ENCODE measurements around the gene NRG3.

DNA sequence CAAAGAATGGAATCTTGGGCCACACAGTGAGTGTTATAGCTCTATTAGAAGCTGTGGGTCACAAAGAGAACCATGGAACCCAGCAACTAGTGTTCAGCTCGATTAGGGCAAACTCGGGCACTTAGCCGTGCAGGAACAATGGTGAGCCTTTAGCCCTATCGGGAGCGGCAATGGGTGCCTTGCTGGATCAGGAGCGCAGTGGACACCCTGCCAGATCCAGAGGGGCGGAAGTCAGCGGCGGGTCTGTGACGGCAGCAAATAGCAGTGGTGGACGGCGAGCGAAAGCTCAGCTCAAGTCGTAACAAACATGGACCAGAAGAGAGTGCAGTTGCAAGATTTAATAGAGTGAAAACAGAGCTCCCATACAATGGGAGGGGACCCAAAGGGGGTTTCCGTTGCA, 43.9 kb upstream of the NRG3 start:
- TF ChIP-seq, protein P1, sequence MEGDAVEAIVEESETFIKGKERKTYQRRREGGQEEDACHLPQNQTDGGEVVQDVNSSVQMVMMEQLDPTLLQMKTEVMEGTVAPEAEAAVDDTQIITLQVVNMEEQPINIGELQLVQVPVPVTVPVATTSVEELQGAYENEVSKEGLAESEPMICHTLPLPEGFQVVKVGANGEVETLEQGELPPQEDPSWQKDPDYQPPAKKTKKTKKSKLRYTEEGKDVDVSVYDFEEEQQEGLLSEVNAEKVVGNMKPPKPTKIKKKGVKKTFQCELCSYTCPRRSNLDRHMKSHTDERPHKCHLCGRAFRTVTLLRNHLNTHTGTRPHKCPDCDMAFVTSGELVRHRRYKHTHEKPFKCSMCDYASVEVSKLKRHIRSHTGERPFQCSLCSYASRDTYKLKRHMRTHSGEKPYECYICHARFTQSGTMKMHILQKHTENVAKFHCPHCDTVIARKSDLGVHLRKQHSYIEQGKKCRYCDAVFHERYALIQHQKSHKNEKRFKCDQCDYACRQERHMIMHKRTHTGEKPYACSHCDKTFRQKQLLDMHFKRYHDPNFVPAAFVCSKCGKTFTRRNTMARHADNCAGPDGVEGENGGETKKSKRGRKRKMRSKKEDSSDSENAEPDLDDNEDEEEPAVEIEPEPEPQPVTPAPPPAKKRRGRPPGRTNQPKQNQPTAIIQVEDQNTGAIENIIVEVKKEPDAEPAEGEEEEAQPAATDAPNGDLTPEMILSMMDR (IDR thresholded peaks at IDR 0.05; ENCODE audit: low read depth, low read length, poor library complexity, severe bottlenecking) = no peak
- no peak for TF ChIP-seq EZH2phosphoT487 (IDR thresholded peaks at IDR 0.05; ENCODE audit: borderline replicate concordance, low read length)

Data from DOHH2 (cell line).